ENCODE results near the gene CALHM2.

The CALHM2 gene

DNA sequence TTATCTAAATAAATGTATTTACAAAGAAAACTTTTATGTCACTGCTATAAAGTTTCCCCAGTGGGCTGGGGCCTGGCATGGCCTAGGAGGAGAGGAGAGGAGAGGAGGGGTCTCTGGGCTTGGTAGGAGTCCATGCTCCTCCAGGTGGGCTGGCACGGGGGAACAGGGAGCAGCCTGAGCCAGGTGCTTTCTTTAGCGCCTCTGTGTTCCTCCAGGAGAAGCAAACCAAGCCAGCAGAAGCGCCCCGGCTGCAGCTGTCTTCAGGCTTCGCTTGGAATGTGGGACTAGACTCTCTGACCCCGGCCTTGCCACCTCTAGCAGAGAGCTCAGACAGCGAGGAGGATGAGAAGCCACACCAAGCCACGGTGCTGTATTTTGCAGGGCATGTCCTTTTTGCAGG, 10.6 kb downstream of the CALHM2 start:
- TF ChIP-seq, protein P1, sequence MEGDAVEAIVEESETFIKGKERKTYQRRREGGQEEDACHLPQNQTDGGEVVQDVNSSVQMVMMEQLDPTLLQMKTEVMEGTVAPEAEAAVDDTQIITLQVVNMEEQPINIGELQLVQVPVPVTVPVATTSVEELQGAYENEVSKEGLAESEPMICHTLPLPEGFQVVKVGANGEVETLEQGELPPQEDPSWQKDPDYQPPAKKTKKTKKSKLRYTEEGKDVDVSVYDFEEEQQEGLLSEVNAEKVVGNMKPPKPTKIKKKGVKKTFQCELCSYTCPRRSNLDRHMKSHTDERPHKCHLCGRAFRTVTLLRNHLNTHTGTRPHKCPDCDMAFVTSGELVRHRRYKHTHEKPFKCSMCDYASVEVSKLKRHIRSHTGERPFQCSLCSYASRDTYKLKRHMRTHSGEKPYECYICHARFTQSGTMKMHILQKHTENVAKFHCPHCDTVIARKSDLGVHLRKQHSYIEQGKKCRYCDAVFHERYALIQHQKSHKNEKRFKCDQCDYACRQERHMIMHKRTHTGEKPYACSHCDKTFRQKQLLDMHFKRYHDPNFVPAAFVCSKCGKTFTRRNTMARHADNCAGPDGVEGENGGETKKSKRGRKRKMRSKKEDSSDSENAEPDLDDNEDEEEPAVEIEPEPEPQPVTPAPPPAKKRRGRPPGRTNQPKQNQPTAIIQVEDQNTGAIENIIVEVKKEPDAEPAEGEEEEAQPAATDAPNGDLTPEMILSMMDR (IDR thresholded peaks at IDR 0.05; ENCODE audit: control extremely low read depth, extremely low read depth, low read depth, missing control alignments) = no peak
- DNase-seq (ENCODE audit: extremely low spot score) = no peak
- CTCF ChIA-PET = interaction anchor here (1.1 to 1.8 kb wide), 2 partner anchors 25 to 45 kb away, joined by 5 read pairs; no protein-coding TSS in a partner anchor
- POLR2A ChIA-PET = no interaction called here

DNA sequence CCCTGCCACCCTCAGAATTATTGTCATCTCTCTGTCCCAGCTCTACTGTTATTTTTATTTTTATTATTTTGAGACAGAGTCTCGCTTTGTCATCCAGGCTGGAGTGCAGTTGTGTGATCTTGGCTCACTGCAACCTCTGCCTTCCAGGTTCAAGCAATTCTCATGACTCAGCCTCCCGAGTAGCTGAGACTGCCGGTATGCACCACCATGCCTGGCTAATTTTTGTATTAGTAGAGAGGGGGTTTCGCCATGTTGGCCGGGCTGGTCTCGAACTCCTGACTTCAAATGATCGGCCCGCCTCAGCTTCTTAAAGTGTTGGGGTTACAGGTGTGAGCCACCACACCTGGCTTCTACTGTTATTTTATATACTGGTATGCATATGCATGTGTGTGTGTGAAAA, 11.0 kb downstream of the CALHM2 start:
- POLR2A ChIA-PET = no interaction called here
- CTCF ChIA-PET = interaction anchor here (1.8 kb wide), 1 partner anchor 25 kb away, joined by 5 read pairs; no protein-coding TSS in a partner anchor
- DNase-seq (ENCODE audit: extremely low spot score) = no peak
- TF ChIP-seq, protein P1 (IDR thresholded peaks at IDR 0.05; ENCODE audit: control extremely low read depth, extremely low read depth, low read depth, missing control alignments) = no peak

DNA sequence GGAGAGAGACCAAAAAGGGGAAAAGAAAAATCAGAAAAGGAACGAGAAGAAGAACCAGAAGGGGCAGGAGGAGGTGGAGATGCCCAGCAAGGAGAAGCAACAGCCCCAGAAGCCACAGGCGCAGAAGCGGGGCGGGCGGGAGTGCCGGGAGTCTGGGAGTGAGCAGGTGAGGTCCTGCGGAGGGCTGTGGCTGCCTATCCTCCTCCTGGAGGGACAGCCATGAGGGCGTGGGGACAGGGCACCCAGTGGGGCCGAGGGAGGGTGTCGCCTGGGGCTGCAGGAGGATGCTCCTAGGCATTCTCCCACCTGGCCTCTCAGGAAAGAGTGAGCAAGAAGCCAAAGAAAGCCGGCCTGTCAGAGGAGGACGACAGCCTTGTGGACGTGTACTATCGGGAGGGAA, 11.8 kb downstream of the CALHM2 start:
- ChIA-PET CTCF (no interaction called here), POLR2A (no interaction called here)
- TF ChIP-seq, protein P1 (IDR thresholded peaks at IDR 0.05; ENCODE audit: control extremely low read depth, extremely low read depth, low read depth, missing control alignments) = no peak
- DNase-seq (ENCODE audit: extremely low spot score) = no peak

DNA sequence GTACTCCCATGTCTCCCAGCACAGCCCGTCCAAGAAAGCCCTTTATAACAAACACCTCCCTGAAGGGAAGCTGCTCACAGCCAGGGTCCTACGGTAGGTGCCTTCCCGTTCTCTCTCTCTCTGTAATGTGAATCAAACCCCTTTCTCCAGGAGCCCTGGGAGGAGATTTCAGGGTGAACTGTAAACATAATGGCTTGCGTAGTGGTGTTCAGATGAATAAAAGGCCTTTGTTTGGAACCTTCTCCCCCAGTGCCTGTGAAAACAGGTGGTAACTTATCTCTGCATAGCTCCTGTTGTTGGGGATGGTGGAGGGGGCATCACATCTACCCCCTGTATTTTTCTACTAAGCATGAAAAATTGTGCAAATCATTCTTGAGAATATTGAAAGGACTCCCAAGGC, 12.4 kb downstream of the CALHM2 start:
- POLR2A ChIA-PET = no interaction called here
- no peak for DNase-seq (ENCODE audit: extremely low spot score)

DNA sequence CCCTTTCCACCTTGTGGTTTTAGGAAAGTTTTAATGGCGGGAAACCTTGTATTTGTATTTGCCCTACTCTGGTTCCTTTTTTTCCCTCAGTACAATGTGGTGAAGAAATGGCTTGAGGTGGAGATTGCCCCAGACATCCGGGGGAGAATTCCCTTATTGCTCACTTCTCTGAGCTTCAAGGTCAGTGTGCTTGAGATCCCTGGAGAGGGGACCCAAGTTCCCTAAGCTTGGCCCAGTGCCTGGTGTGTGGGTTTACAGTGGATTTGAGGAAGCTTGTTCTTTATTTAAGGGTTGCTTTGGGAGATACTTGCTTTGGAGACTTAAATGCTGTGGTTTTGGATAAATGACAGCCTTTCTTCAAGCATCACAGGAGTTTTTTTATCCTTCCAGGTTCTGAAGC, 18.3 kb downstream of the CALHM2 start:
- no peak for DNase-seq (ENCODE audit: extremely low spot score)
- CTCF ChIA-PET = interaction anchor here (1.1 to 1.4 kb wide), 4 partner anchors 16 to 348 kb away, joined by 3 to 4 read pairs (median 3); no protein-coding TSS in a partner anchor
- POLR2A ChIA-PET = no interaction called here
- TF ChIP-seq, protein P1 (IDR thresholded peaks at IDR 0.05; ENCODE audit: control extremely low read depth, extremely low read depth, low read depth, missing control alignments) = no peak

More for the DNA sequence above, 12.4 kb downstream of the CALHM2 start:
- TF ChIP-seq, protein P1 (IDR thresholded peaks at IDR 0.05; ENCODE audit: control extremely low read depth, extremely low read depth, low read depth, missing control alignments) = no peak
- CTCF ChIA-PET = interaction anchor here (1.1 kb wide), 1 partner anchor 41 kb away, joined by 3 read pairs; no protein-coding TSS in a partner anchor

DNA sequence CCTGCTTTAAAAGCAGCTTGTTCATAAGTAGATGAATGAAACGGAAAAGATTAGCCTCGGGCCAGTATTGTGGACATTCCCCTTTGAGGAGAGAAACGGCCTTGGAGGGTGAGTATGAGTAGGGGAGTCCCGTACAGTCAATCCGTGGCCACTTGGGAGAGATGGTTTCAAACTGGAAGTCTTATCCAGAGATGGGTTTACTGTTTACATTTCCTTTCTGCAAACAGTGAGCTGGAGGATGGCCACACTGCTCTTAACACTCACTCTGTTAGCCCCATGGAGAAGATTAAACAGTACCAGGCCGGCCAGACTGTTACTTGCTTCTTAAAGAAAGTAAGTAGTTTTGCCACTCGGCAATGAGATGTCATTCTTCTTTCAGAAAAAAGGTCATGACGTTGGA, 20.3 kb downstream of the CALHM2 start:
- DNase-seq (ENCODE audit: extremely low spot score) = no peak
- CTCF ChIA-PET = interaction anchor here (1.0 kb wide), 1 partner anchor 38 kb away, joined by 3 read pairs; no protein-coding TSS in a partner anchor
- TF ChIP-seq, protein P1 (IDR thresholded peaks at IDR 0.05; ENCODE audit: control extremely low read depth, extremely low read depth, low read depth, missing control alignments) = no peak

More for the DNA sequence above, 20.3 kb downstream of the CALHM2 start:
- POLR2A ChIA-PET = no interaction called here

Data from GM10248 (cell line).